DMS53 (cell line): ENCODE measurements around the gene RAB3GAP1.
"Not testable (repeated sequence)": the region's sequence is repeated elsewhere in the genome, so short reads cannot be mapped to it uniquely, and the experiment has no call there.

Experiments used
- DNase-seq: peaks from one replicate; lab custom pipeline; 2025; lab: John Stamatoyannopoulos, UW

Gene RAB3GAP1

GRCh38 chr2:135105513-135106316 lies 53.6 kb downstream of the RAB3GAP1 start:
- DNase-seq, result not testable (repeated sequence)

- no peak for DNase-seq
Observed at GRCh38 chr2:135113322-135113721, 61.2 kb downstream of the RAB3GAP1 start.

GRCh38 chr2:135119582-135119981 lies 67.5 kb downstream of the RAB3GAP1 start:
- DNase-seq, result no peak

GRCh38 chr2:135121016-135121657 lies 69.0 kb downstream of the RAB3GAP1 start:
- peak; percentile 4 for DNase-seq

GRCh38 chr2:135121658-135122039 lies 69.6 kb downstream of the RAB3GAP1 start:
- not testable (repeated sequence) for DNase-seq

GRCh38 chr2:135124924-135125886 lies 73.1 kb downstream of the RAB3GAP1 start:
- peak; percentile 1 for DNase-seq

GRCh38 chr2:135125940-135126339 lies 73.8 kb downstream of the RAB3GAP1 start:
- DNase-seq, result no peak

GRCh38 chr2:135130751-135131150 lies 78.7 kb downstream of the RAB3GAP1 start:
- DNase-seq, result no peak

GRCh38 chr2:135132314-135132713 lies 80.2 kb downstream of the RAB3GAP1 start:
- DNase-seq, result no peak

- no peak for DNase-seq
Observed at GRCh38 chr2:135140606-135141005, 88.5 kb downstream of the RAB3GAP1 start.

GRCh38 chr2:135142323-135142722 lies 90.2 kb downstream of the RAB3GAP1 start:
- no peak for DNase-seq

GRCh38 chr2:135144343-135144742 lies 92.3 kb downstream of the RAB3GAP1 start:
- no peak for DNase-seq

GRCh38 chr2:135149251-135149650 lies 97.2 kb downstream of the RAB3GAP1 start:
- no peak for DNase-seq

GRCh38 chr2:135150725-135151124 lies 98.6 kb downstream of the RAB3GAP1 start:
- DNase-seq, result peak; percentile 8

- DNase-seq, result no peak
Observed at GRCh38 chr2:135151615-135152014, 99.5 kb downstream of the RAB3GAP1 start.

- DNase-seq, result no peak
Observed at GRCh38 chr2:135152361-135152760, 100.3 kb downstream of the RAB3GAP1 start.

- DNase-seq, result no peak
Observed at GRCh38 chr2:135154962-135155361, 102.9 kb downstream of the RAB3GAP1 start.

- DNase-seq, result no peak
Observed at GRCh38 chr2:135157856-135158255, 105.8 kb downstream of the RAB3GAP1 start.

GRCh38 chr2:135159191-135159590 lies 107.1 kb downstream of the RAB3GAP1 start:
- DNase-seq, result no peak

- peak; percentile 23 for DNase-seq
Observed at GRCh38 chr2:135162377-135162776, 110.3 kb downstream of the RAB3GAP1 start.

GRCh38 chr2:135162786-135163185 lies 110.7 kb downstream of the RAB3GAP1 start:
- DNase-seq, result no peak

GRCh38 chr2:135163306-135163705 lies 111.2 kb downstream of the RAB3GAP1 start:
- no peak for DNase-seq
